ENCODE measurements around the gene INTU. TPM values are rescaled to one million over a fixed set of nuclear protein-coding genes. Genes with fewer than 3 reads are reported as not detected.

INTU gene
- total and polyA plus RNA-seq, 4 donors: 0.30 to 1.7 (median 1.1) TPM

- Histone ChIP-seq H3K36me3 (ENCODE audit: control insufficient read depth in 4 of 4, insufficient read depth in 3 of 4, low read depth in 1 of 4, low read length in 3 of 4) (peaks cover 0 to 3% (median 1%) of the 10 kb centered on the region in 4 donors), H3K9ac (ENCODE audit: low read depth in 1 of 2, low read length in 2 of 2) (no peak overlapping the region), H3K4me1 (ENCODE audit: control insufficient read depth in 4 of 4, insufficient read depth in 4 of 4, low read length in 3 of 4) (no peaks in the 10 kb centered on the region), H3K27me3 (ENCODE audit: control insufficient read depth in 4 of 4, insufficient read depth in 4 of 4, low read length in 3 of 4) (no peaks in the 10 kb centered on the region), H3K4me3 (ENCODE audit: low read depth in 1 of 3, low read length in 3 of 3) (no peak overlapping the region), H3K9me3 (ENCODE audit: control insufficient read depth in 4 of 4, low read length in 3 of 4) (no peaks in the 10 kb centered on the region), H3K27ac (ENCODE audit: low read depth in 1 of 2, low read length in 2 of 2) (no peak overlapping the region)
- no peak for TF ChIP-seq REST (IDR thresholded peaks at IDR 0.05)
- no peak for TF ChIP-seq SP1 (IDR thresholded peaks at IDR 0.05)
- no peak for TF ChIP-seq ZBTB33 (IDR thresholded peaks at IDR 0.05)
- no peak for TF ChIP-seq FOXA2 (IDR thresholded peaks at IDR 0.05)
- TF ChIP-seq YY1 (IDR thresholded peaks at IDR 0.05): no peak
- no peak for TF ChIP-seq JUND (IDR thresholded peaks at IDR 0.05)
- TF ChIP-seq FOXA1 (IDR thresholded peaks at IDR 0.05): no peak
- TF ChIP-seq HNF4A (conservative IDR thresholded peaks at IDR 0.05): no peak
- no peak for TF ChIP-seq ATF3 (IDR thresholded peaks at IDR 0.05)
- TF ChIP-seq CTCF (IDR thresholded peaks at IDR 0.05; ENCODE audit: low read depth, low read length, missing input control): no peak
- no peak for TF ChIP-seq HNF4G (IDR thresholded peaks at IDR 0.05)
- TF ChIP-seq EGR1 (IDR thresholded peaks at IDR 0.05; ENCODE audit: low read depth in 2 of 2): no peak
- TF ChIP-seq GABPA (IDR thresholded peaks at IDR 0.05 in 1 of 2, conservative IDR thresholded peaks at IDR 0.05 in 1 of 2): no peak
- no peak for DNase-seq (ENCODE audit: low spot score)
- 43% methylated on average over 5 of the region's 5 CpGs for WGBS
These were observed 76.2 kb downstream of the INTU start for GRCh38 chr4:127708985-127709384.

GRCh38 chr4:127709456-127709855 lies 76.7 kb downstream of the INTU start:
- Histone ChIP-seq H3K36me3 (ENCODE audit: control insufficient read depth in 4 of 4, insufficient read depth in 3 of 4, low read depth in 1 of 4, low read length in 3 of 4) (peaks cover 0 to 3% (median 1%) of the 10 kb centered on the region in 4 donors), H3K27me3 (ENCODE audit: control insufficient read depth in 4 of 4, insufficient read depth in 4 of 4, low read length in 3 of 4) (no peaks in the 10 kb centered on the region), H3K27ac (ENCODE audit: low read depth in 1 of 2, low read length in 2 of 2) (no peak overlapping the region), H3K9ac (ENCODE audit: low read depth in 1 of 2, low read length in 2 of 2) (no peak overlapping the region), H3K4me3 (ENCODE audit: low read depth in 1 of 3, low read length in 3 of 3) (no peak overlapping the region), H3K9me3 (ENCODE audit: control insufficient read depth in 4 of 4, low read length in 3 of 4) (no peaks in the 10 kb centered on the region), H3K4me1 (ENCODE audit: control insufficient read depth in 4 of 4, insufficient read depth in 4 of 4, low read length in 3 of 4) (no peaks in the 10 kb centered on the region)
- 75% methylated on average over 3 of the region's 3 CpGs for WGBS
- no peak for DNase-seq (ENCODE audit: low spot score)
- TF ChIP-seq FOXA2 (IDR thresholded peaks at IDR 0.05): no peak
- no peak for TF ChIP-seq SP1 (IDR thresholded peaks at IDR 0.05)
- no peak for TF ChIP-seq ATF3 (IDR thresholded peaks at IDR 0.05)
- no peak for TF ChIP-seq RAD21 (IDR thresholded peaks at IDR 0.05)
- TF ChIP-seq HNF4A (conservative IDR thresholded peaks at IDR 0.05): no peak
- no peak for TF ChIP-seq TAF1 (conservative IDR thresholded peaks at IDR 0.05)
- TF ChIP-seq YY1 (IDR thresholded peaks at IDR 0.05): no peak
- TF ChIP-seq FOXA1 (IDR thresholded peaks at IDR 0.05): no peak
- no peak for TF ChIP-seq GABPA (IDR thresholded peaks at IDR 0.05 in 1 of 2, conservative IDR thresholded peaks at IDR 0.05 in 1 of 2)
- no peak for TF ChIP-seq MAX (IDR thresholded peaks at IDR 0.05)
- TF ChIP-seq JUND (IDR thresholded peaks at IDR 0.05): no peak
- TF ChIP-seq REST (IDR thresholded peaks at IDR 0.05): no peak
- no peak for TF ChIP-seq EGR1 (IDR thresholded peaks at IDR 0.05; ENCODE audit: low read depth in 2 of 2)
- TF ChIP-seq RXRA (IDR thresholded peaks at IDR 0.05): no peak
- no peak for TF ChIP-seq NR2F2 (IDR thresholded peaks at IDR 0.05)
